B cell (primary cell): ENCODE data around the gene MRPL22. TPM values are rescaled to one million over a fixed set of nuclear protein-coding genes. Genes with fewer than 3 reads are reported as not detected.

Source experiments
- ATAC-seq: fragments of 200-7000 bp; cut with Tn5 transposase; one replicate; pipeline ENCODE4 v1.10.0; 2021; ENCODE audit warnings: low read depth, mild to moderate bottlenecking, moderate number of reproducible peaks, moderate library complexity
- CTCF ChIA-PET: fragments of 350-600 bp; sonication (Branson Sonifier 250); formaldehyde crosslinking; loops from one replicate; lab custom pipeline; 2021; ENCODE audit warnings: antibody characterized with exemption, inconsistent platforms; lab: Charles Lee
- POLR2A ChIA-PET: fragments of 350-600 bp; sonication (Branson Sonifier 250); formaldehyde crosslinking; loops from one replicate; lab custom pipeline; 2021; ENCODE audit warnings: antibody characterized with exemption; lab: Charles Lee
- DNase-seq: peaks from one replicate; pipeline ENCODE4 v3.0.0; 2013
- H2AFZ ChIP-seq: 2 replicates; pipeline ENCODE4 v1.6.1; 2012; ENCODE audit warnings: mild to moderate bottlenecking, low read depth, low read length; ENCODE audit not compliant: insufficient read depth, poor library complexity, severe bottlenecking
- H3K27ac ChIP-seq, 2 donors: 1 replicate in 1 of 2; 2 replicates in 1 of 2; pipeline ENCODE4 v1.5.1; 2012 to 2013; ENCODE audit warnings: low read length in 2 of 2, mild to moderate bottlenecking in 2 of 2, moderate library complexity in 1 of 2
- H3K27me3 ChIP-seq, 4 experiments: fragments of 200-600 bp in 1 of 4; sonication (generic) in 1 of 4; replicated peaks in 1 of 4; 1 replicate in 2 of 4; 2 replicates in 2 of 4; pipeline versions ENCODE4 v1.6.1 to v1.7.0; 2013 to 2016; ENCODE audit warnings: low read length in 3 of 4, mild to moderate bottlenecking in 2 of 4, mixed read lengths in 1 of 4, moderate library complexity in 1 of 4; ENCODE audit not compliant: insufficient read depth in 4 of 4, control insufficient read depth in 3 of 4; ENCODE audit errors: control extremely low read depth in 1 of 4
- H3K36me3 ChIP-seq, 2 experiments: replicated peaks in 1 of 2; 1 replicate in 1 of 2; 2 replicates in 1 of 2; pipeline versions ENCODE4 v1.6.1 to v1.7.1; 2013; ENCODE audit warnings: low read length in 1 of 2; ENCODE audit not compliant: insufficient read depth in 2 of 2, control insufficient read depth in 1 of 2; ENCODE audit errors: control extremely low read depth in 1 of 2, extremely low read depth in 1 of 2
- H3K4me1 ChIP-seq, 2 donors: fragments of 200-600 bp in 1 of 2; sonication (generic) in 1 of 2; 1 replicate in 1 of 2; 2 replicates in 1 of 2; pipeline versions ENCODE4 v1.5.1 to v1.6.1; 2013 to 2017; ENCODE audit warnings: low read length in 2 of 2; ENCODE audit not compliant: control insufficient read depth in 2 of 2, insufficient read depth in 2 of 2
- H3K4me2 ChIP-seq: replicated peaks from 2 replicates; pipeline ENCODE3; 2012; ENCODE audit warnings: mild to moderate bottlenecking, low read depth, low read length; ENCODE audit not compliant: poor library complexity, severe bottlenecking
- H3K4me3 ChIP-seq, 5 experiments: fragments of 200-600 bp in 1 of 5; sonication (generic) in 1 of 5; 1 replicate in 3 of 5; 2 replicates in 2 of 5; pipeline versions ENCODE4 v1.5.1 to v1.7.0; 2011 to 2016; ENCODE audit warnings: low read length in 4 of 5, mild to moderate bottlenecking in 4 of 5, low read depth in 2 of 5, control low read depth in 1 of 5, moderate library complexity in 1 of 5; ENCODE audit not compliant: insufficient read depth in 1 of 5; ENCODE audit errors: control extremely low read depth in 1 of 5, extremely low read depth in 1 of 5
- H3K79me2 ChIP-seq: fragments of 200-600 bp; sonication (generic); one replicate; pipeline ENCODE4 v1.6.0; 2016; ENCODE audit warnings: low read length; ENCODE audit not compliant: control insufficient read depth, insufficient read depth
- H3K9ac ChIP-seq: fragments of 200-600 bp; sonication (generic); 2 replicates; pipeline ENCODE4 v1.6.1; 2017; ENCODE audit warnings: mild to moderate bottlenecking, low read length, moderate library complexity
- H3K9me3 ChIP-seq, 3 donors: one replicate each; pipeline versions ENCODE4 v1.6.1 to v1.7.1; 2013; ENCODE audit warnings: low read length in 2 of 3; ENCODE audit not compliant: control insufficient read depth in 2 of 3, insufficient read depth in 1 of 3; ENCODE audit errors: control extremely low read depth in 1 of 3
- H4K20me1 ChIP-seq: 2 replicates; pipeline ENCODE4 v1.6.0; 2012; ENCODE audit warnings: mild to moderate bottlenecking, low read length; ENCODE audit not compliant: insufficient read depth, control insufficient read depth, poor library complexity, severe bottlenecking
- H3K27ac Mint-ChIP-seq: one replicate; pipeline ENCODE4 v1.8.0; 2021; ENCODE audit warnings: mixed read lengths
- H3K27me3 Mint-ChIP-seq: one replicate; pipeline ENCODE4 v1.8.0; 2021; ENCODE audit warnings: mixed read lengths
- H3K4me1 Mint-ChIP-seq: one replicate; pipeline ENCODE4 v1.8.0; 2021; ENCODE audit warnings: mixed read lengths
- H3K4me3 Mint-ChIP-seq: one replicate; pipeline ENCODE4 v1.8.0; 2021; ENCODE audit warnings: mixed read lengths
- H3K9me3 Mint-ChIP-seq: one replicate; pipeline ENCODE4 v1.8.0; 2022; ENCODE audit warnings: mixed read lengths; ENCODE audit not compliant: insufficient read depth
- CTCF ChIP-seq: fragments of 200-600 bp; IDR thresholded peaks from one replicate; pipeline ENCODE4 v1.8.0; 2022; ENCODE audit warnings: antibody characterized with exemption, mild to moderate bottlenecking
- EZH2 ChIP-seq: IDR thresholded peaks from 2 replicates; pipeline ENCODE4 v1.6.1; 2012; ENCODE audit warnings: borderline replicate concordance, low read depth, mild to moderate bottlenecking, moderate library complexity, low read length; ENCODE audit not compliant: insufficient read depth, poor library complexity, severe bottlenecking
- WGBS: methylation state at CpG from one replicate; pipeline ENCODE4 v1.1.5; 2013; ENCODE audit warnings: missing lambda C conversion rate; ENCODE audit not compliant: insufficient coverage; 5-methylcytosine and 5-hydroxymethylcytosine counted together
- intact Hi-C: fragments of 100-400 bp; cut with micrococcal nuclease; formaldehyde crosslinking; loops from one replicate; pipeline ENCODE4 v1.10.0; 2022
- polyA plus RNA-seq: library from polyadenylated mRNA; depleted of rRNA; stranded (reverse); fragments of >200 nt; gene quantifications from 2 replicates; pipeline ENCODE4 v1.2.3, GENCODE V29; 2012
- total RNA-seq, 2 donors: library from RNA; stranded (reverse); fragments of 120-200 nt in 1 of 2; gene quantifications; 1 replicate in 1 of 2; 2 replicates in 1 of 2; pipeline versions ENCODE4 v1.2.3 to v1.2.4, GENCODE V29; 2013 to 2022

The MRPL22 gene
- total and polyA plus RNA-seq, 2 donors (not counting 1 experiment from before 2014, with no cell fraction given), result 18.8 to 21.4 TPM

GRCh38 chr5:154947778-154948177, 6.9 kb downstream of the MRPL22 start:
- Mint-ChIP-seq H3K27ac (no peak overlapping the region), H3K9me3 (no peaks in the 10 kb centered on the region), H3K4me1 (peaks cover 27% of the 10 kb centered on the region), H3K4me3 (no peak overlapping the region), H3K27me3 (no peaks in the 10 kb centered on the region)
- intact Hi-C loops, result loop anchor here (5.0 kb wide), 1 partner anchor 1985 kb away; no protein-coding TSS in a partner anchor
- CTCF ChIA-PET, result no interaction called here
- Histone ChIP-seq H3K36me3 (peaks cover 6 to 21% of the 10 kb centered on the region in 2 experiments), H2AFZ (no peak overlapping the region), H4K20me1 (peaks cover 28% of the 10 kb centered on the region), H3K4me1 (peaks cover 2 to 3% of the 10 kb centered on the region in 2 donors), H3K9me3 (no peaks in the 10 kb centered on the region), H3K27me3 (no peaks in the 10 kb centered on the region), H3K9ac (no peak overlapping the region), H3K79me2 (peaks cover 87% of the 10 kb centered on the region), H3K4me3 (no peak overlapping the region), H3K4me2 (no peak overlapping the region), H3K27ac (no peak overlapping the region)
- TF ChIP-seq CTCF, result no peak
- TF ChIP-seq EZH2, result no peak
- whole genome bisulfite sequencing, result 91% methylated on average over 1 of the region's 6 CpGs
- DNase-seq (no peak), ATAC-seq (no peak)
- POLR2A ChIA-PET, result no interaction called here

- intact Hi-C loops, result loop anchor here (5.0 kb wide), 1 partner anchor 1984 kb away; no protein-coding TSS in a partner anchor
- ATAC-seq (no peak), DNase-seq (no peak)
- Histone ChIP-seq H3K27ac (no peak overlapping the region), H4K20me1 (peaks cover 28% of the 10 kb centered on the region), H3K79me2 (peaks cover 88% of the 10 kb centered on the region), H3K9ac (no peak overlapping the region), H3K27me3 (no peaks in the 10 kb centered on the region), H3K4me2 (no peak overlapping the region), H2AFZ (no peak overlapping the region), H3K9me3 (no peaks in the 10 kb centered on the region), H3K36me3 (peaks cover 6 to 22% of the 10 kb centered on the region in 2 experiments), H3K4me1 (peaks cover 2 to 3% of the 10 kb centered on the region in 2 donors), H3K4me3 (no peak overlapping the region)
- Mint-ChIP-seq H3K27ac (no peak overlapping the region), H3K27me3 (no peaks in the 10 kb centered on the region), H3K9me3 (no peaks in the 10 kb centered on the region), H3K4me1 (peaks cover 23% of the 10 kb centered on the region), H3K4me3 (no peak overlapping the region)
- POLR2A ChIA-PET, result no interaction called here
- no peak for TF ChIP-seq EZH2
- no peak for TF ChIP-seq CTCF
- WGBS, result 100% methylated on average over 3 of the region's 4 CpGs
- CTCF ChIA-PET, result no interaction called here
Measured at GRCh38 chr5:154948313-154948712, 7.4 kb downstream of the MRPL22 start.
